22Rv1 (cell line): Measurements from ENCODE around the gene CARMIL1.

Experiments
- ZFX ChIP-seq: fragments of 450-650 bp; IDR thresholded peaks from 2 replicates; pipeline ENCODE4 v1.6.1; 2017; ENCODE audit warnings: antibody characterized with exemption, borderline replicate concordance
- TF ChIP-seq, protein P1 (sequence below): fragments of 450-650 bp; IDR thresholded peaks from 2 replicates; pipeline ENCODE4 v1.5.1; 2017; ENCODE audit warnings: mild to moderate bottlenecking

- TF ChIP-seq, protein P1, sequence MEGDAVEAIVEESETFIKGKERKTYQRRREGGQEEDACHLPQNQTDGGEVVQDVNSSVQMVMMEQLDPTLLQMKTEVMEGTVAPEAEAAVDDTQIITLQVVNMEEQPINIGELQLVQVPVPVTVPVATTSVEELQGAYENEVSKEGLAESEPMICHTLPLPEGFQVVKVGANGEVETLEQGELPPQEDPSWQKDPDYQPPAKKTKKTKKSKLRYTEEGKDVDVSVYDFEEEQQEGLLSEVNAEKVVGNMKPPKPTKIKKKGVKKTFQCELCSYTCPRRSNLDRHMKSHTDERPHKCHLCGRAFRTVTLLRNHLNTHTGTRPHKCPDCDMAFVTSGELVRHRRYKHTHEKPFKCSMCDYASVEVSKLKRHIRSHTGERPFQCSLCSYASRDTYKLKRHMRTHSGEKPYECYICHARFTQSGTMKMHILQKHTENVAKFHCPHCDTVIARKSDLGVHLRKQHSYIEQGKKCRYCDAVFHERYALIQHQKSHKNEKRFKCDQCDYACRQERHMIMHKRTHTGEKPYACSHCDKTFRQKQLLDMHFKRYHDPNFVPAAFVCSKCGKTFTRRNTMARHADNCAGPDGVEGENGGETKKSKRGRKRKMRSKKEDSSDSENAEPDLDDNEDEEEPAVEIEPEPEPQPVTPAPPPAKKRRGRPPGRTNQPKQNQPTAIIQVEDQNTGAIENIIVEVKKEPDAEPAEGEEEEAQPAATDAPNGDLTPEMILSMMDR: no peak
- no peak for TF ChIP-seq ZFX
These were observed 21.4 kb upstream of the CARMIL1 start for GRCh38 chr6:25257686-25258348.
